Ishikawa (cell line): ENCODE results near the gene UBALD1.

ENCODE experiments used
- CEBPB ChIP-seq: IDR thresholded peaks from 2 replicates; pipeline ENCODE4 v1.6.1; 2012
- CREB1 ChIP-seq: IDR thresholded peaks from 2 replicates; pipeline ENCODE4 v1.6.1; 2012; ENCODE audit warnings: low read depth
- EGR1 ChIP-seq: IDR thresholded peaks from 2 replicates; pipeline ENCODE4 v1.6.1; 2012
- EP300 ChIP-seq: IDR thresholded peaks from 2 replicates; pipeline ENCODE4 v1.6.1; 2012; ENCODE audit warnings: borderline replicate concordance
- FOXM1 ChIP-seq: IDR thresholded peaks from 2 replicates; pipeline ENCODE4 v1.6.1; 2012; ENCODE audit warnings: low read depth, borderline replicate concordance
- MAX ChIP-seq: IDR thresholded peaks from 2 replicates; pipeline ENCODE4 v1.6.1; 2012
- NFIC ChIP-seq: IDR thresholded peaks from 2 replicates; pipeline ENCODE4 v1.6.1; 2012
- RAD21 ChIP-seq: IDR thresholded peaks from 2 replicates; pipeline ENCODE4 v1.6.1; 2012; ENCODE audit warnings: low read depth
- REST ChIP-seq: IDR thresholded peaks from 2 replicates; pipeline ENCODE4 v1.6.1; 2012; ENCODE audit warnings: low read depth, mild to moderate bottlenecking
- TAF1 ChIP-seq: IDR thresholded peaks from 2 replicates; pipeline ENCODE4 v1.6.1; 2012; ENCODE audit warnings: low read depth, mild to moderate bottlenecking
- TCF12 ChIP-seq: IDR thresholded peaks from 2 replicates; pipeline ENCODE4 v1.6.1; 2012; ENCODE audit warnings: low read depth
- TEAD4 ChIP-seq: IDR thresholded peaks from 2 replicates; pipeline ENCODE4 v1.6.1; 2012
- USF1 ChIP-seq: IDR thresholded peaks from 2 replicates; pipeline ENCODE4 v1.6.1; 2012
- YY1 ChIP-seq: IDR thresholded peaks from 2 replicates; pipeline ENCODE4 v1.6.1; 2012; ENCODE audit warnings: low read depth
- ZBTB7A ChIP-seq: IDR thresholded peaks from 2 replicates; pipeline ENCODE4 v1.6.1; 2012; ENCODE audit warnings: low read depth

The UBALD1 gene

GRCh38 chr16:4659363-4660353 lies 45.0 kb upstream of the UBALD1 start:
- TF ChIP-seq ZBTB7A (no peak), MAX (no peak), FOXM1 (no peak), TCF12 (no peak), RAD21 (no peak), CEBPB (no peak), CREB1 (no peak), NFIC (no peak), YY1 (no peak), TEAD4 (no peak), EP300 (no peak), REST (no peak), USF1 (no peak), EGR1 (no peak), TAF1 (no peak)

GRCh38 chr16:4656695-4657686 lies 42.3 kb upstream of the UBALD1 start:
- TF ChIP-seq TAF1 (no peak), ZBTB7A (no peak), MAX (no peak), RAD21 (no peak), TCF12 (no peak), YY1 (no peak), FOXM1 (no peak), EGR1 (no peak), EP300 (no peak), NFIC (no peak), TEAD4 (no peak)

- TF ChIP-seq REST (no peak), EP300 (no peak), EGR1 (no peak), CEBPB (no peak), YY1 (no peak), CREB1 (no peak), FOXM1 (no peak), ZBTB7A (no peak), USF1 (no peak), TCF12 (no peak), TEAD4 (no peak), MAX (no peak), NFIC (no peak), TAF1 (no peak), RAD21 (no peak)
These were observed 41.5 kb upstream of the UBALD1 start for GRCh38 chr16:4656221-4656620.

GRCh38 chr16:4655801-4656200 lies 41.1 kb upstream of the UBALD1 start:
- TF ChIP-seq TAF1, result no peak
